RKO (cell line): ENCODE results near the gene CYP4F2.
A peak's percentile ranks its signal among the peaks of the same experiment; 100 is the strongest.
"Not testable (repeated sequence)": the region's sequence is repeated elsewhere in the genome, so short reads cannot be mapped to it uniquely, and the experiment has no call there.

ENCODE experiments used
- DNase-seq: peaks from one replicate; pipeline ENCODE4 v3.0.0-alpha.2; 2016; ENCODE audit warnings: low spot score

CYP4F2 gene

GRCh38 chr19:15899561-15899960, 1.7 kb upstream of the CYP4F2 start:
- not testable (repeated sequence) for DNase-seq

GRCh38 chr19:15897026-15897737, 692 bp downstream of the CYP4F2 start:
- no peak for DNase-seq

- DNase-seq = no peak
These were observed 1.9 kb downstream of the CYP4F2 start for GRCh38 chr19:15895876-15896430.

GRCh38 chr19:15894359-15894758, 3.5 kb downstream of the CYP4F2 start:
- no peak for DNase-seq

- no peak for DNase-seq
These were observed 4.4 kb downstream of the CYP4F2 start for GRCh38 chr19:15893477-15893876.

- no peak for DNase-seq
These were observed 5.9 kb downstream of the CYP4F2 start for GRCh38 chr19:15892012-15892411.

GRCh38 chr19:15891434-15891833, 6.4 kb downstream of the CYP4F2 start:
- DNase-seq = no peak

- DNase-seq = not testable (repeated sequence)
These were observed 8.5 kb downstream of the CYP4F2 start for GRCh38 chr19:15889339-15889738.

GRCh38 chr19:15885919-15886318, 12.0 kb downstream of the CYP4F2 start:
- DNase-seq = no peak

GRCh38 chr19:15885167-15885566, 12.7 kb downstream of the CYP4F2 start:
- DNase-seq = no peak

GRCh38 chr19:15883329-15883728, 14.5 kb downstream of the CYP4F2 start:
- not testable (repeated sequence) for DNase-seq

- DNase-seq = no peak
These were observed 22.9 kb downstream of the CYP4F2 start for GRCh38 chr19:15874821-15875474.

GRCh38 chr19:15873771-15874170, 24.1 kb downstream of the CYP4F2 start:
- DNase-seq = not testable (repeated sequence)

- no peak for DNase-seq
These were observed 26.3 kb downstream of the CYP4F2 start for GRCh38 chr19:15871570-15871969.

GRCh38 chr19:15869873-15870272, 28.0 kb downstream of the CYP4F2 start:
- no peak for DNase-seq

- peak; percentile 52 for DNase-seq
These were observed 28.7 kb downstream of the CYP4F2 start for GRCh38 chr19:15869109-15869555.

GRCh38 chr19:15866636-15867035, 31.2 kb downstream of the CYP4F2 start:
- DNase-seq = no peak

GRCh38 chr19:15864824-15865223, 33.0 kb downstream of the CYP4F2 start:
- DNase-seq = no peak

- peak; percentile 32 for DNase-seq
These were observed 34.6 kb downstream of the CYP4F2 start for GRCh38 chr19:15863272-15863671.

GRCh38 chr19:15862444-15862843, 35.4 kb downstream of the CYP4F2 start:
- DNase-seq = no peak

- no peak for DNase-seq
These were observed 37.4 kb downstream of the CYP4F2 start for GRCh38 chr19:15860522-15860921.

- no peak for DNase-seq
These were observed 38.7 kb downstream of the CYP4F2 start for GRCh38 chr19:15859187-15859586.

GRCh38 chr19:15850385-15850784, 47.5 kb downstream of the CYP4F2 start:
- DNase-seq = no peak
